ENCODE measurements around the gene RTKN2.

The RTKN2 gene

GRCh38 chr10:62225362-62225761 lies 43.3 kb downstream of the RTKN2 start:
- Histone ChIP-seq H2BK12ac (ENCODE audit: low read length in 2 of 2) (no peak overlapping the region), H4K8ac (ENCODE audit: low read length) (no peak overlapping the region), H3K4ac (ENCODE audit: low read depth in 1 of 2, low read length in 2 of 2) (peak overlapping the region in 1 of 2 experiments; percentile 73), H3K27ac (ENCODE audit: low read length, poor library complexity, severe bottlenecking) (peak overlapping the region; percentile 87), H3K36me3 (ENCODE audit: control insufficient read depth in 1 of 2, insufficient read depth in 2 of 2, low read depth in 1 of 2, low read length in 2 of 2) (no peaks in the 10 kb centered on the region), H3K23ac (ENCODE audit: low read length in 2 of 2) (no peak overlapping the region), H3K27me3 (ENCODE audit: control insufficient read depth in 1 of 2, insufficient read depth in 1 of 2, low read length in 2 of 2) (no peaks in the 10 kb centered on the region), H3K4me1 (ENCODE audit: control insufficient read depth, insufficient read depth, low read depth, low read length) (no peaks in the 10 kb centered on the region), H4K91ac (ENCODE audit: low read length) (no peak overlapping the region), H2BK5ac (ENCODE audit: low read depth, low read length, poor library complexity, severe bottlenecking) (peak overlapping the region; percentile 25), H2BK120ac (ENCODE audit: low read depth, low read length) (no peak overlapping the region), H3K9ac (ENCODE audit: low read length) (no peak overlapping the region), H3K79me1 (replicated peaks; ENCODE audit: low read length, poor library complexity, severe bottlenecking) (peaks cover 1% of the 10 kb centered on the region), H3K18ac (ENCODE audit: low read depth in 1 of 2, low read length in 2 of 2) (no peak overlapping the region), H2AK5ac (ENCODE audit: low read length, severe bottlenecking) (peak overlapping the region; percentile 83), H2AFZ (ENCODE audit: low read depth, low read length) (no peak overlapping the region), H3K14ac (ENCODE audit: low read length in 2 of 2) (no peak overlapping the region), H3K4me3 (ENCODE audit: insufficient read depth in 1 of 2, low read depth in 1 of 2, low read length in 2 of 2) (no peak overlapping the region), H2BK15ac (ENCODE audit: low read depth, poor library complexity, severe bottlenecking) (no peak overlapping the region), H3K9me3 (ENCODE audit: control insufficient read depth, low read length) (no peaks in the 10 kb centered on the region), H3K4me2 (ENCODE audit: low read length, poor library complexity, severe bottlenecking) (no peak overlapping the region)
- DNase-seq = no peak
- no CpG with 5 or more reads among the region's 3 CpGs for WGBS

DNA sequence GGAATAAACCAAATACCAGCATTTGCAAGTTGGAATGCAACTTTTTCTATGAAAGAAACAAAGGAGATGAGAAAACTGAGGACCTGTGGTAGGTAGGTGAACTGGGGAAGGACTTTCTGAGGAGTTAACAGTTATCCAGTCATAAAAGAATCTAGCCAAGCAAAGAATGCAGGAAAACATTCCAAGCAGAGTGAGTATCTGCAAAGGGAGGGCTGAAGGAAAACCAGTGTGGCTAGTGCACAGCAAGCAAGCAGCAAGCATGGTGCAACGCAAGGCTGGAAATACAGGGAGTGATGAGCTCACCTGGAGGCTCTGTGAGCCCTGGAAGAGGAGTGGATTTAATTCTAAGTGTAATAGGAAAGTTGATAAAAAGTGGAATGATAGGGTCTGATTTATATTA lies 44.0 kb downstream of the RTKN2 start:
- no peak overlapping the region for H3K14ac ChIP-seq (ENCODE audit: low read length in 2 of 2)
- H3K36me3 ChIP-seq (ENCODE audit: control insufficient read depth in 1 of 2, insufficient read depth in 2 of 2, low read depth in 1 of 2, low read length in 2 of 2) = no peaks in the 10 kb centered on the region
- no peaks in the 10 kb centered on the region for H3K9me3 ChIP-seq (ENCODE audit: control insufficient read depth, low read length)
- H2AFZ ChIP-seq (ENCODE audit: low read depth, low read length) = no peak overlapping the region
- H3K4ac ChIP-seq (ENCODE audit: low read depth in 1 of 2, low read length in 2 of 2) = no peak overlapping the region
- H4K91ac ChIP-seq (ENCODE audit: low read length) = no peak overlapping the region
- 62% methylated on average over 1 of the region's 1 CpG for WGBS
- H3K4me3 ChIP-seq (ENCODE audit: insufficient read depth in 1 of 2, low read depth in 1 of 2, low read length in 2 of 2) = no peak overlapping the region
- no peak overlapping the region for H3K9ac ChIP-seq (ENCODE audit: low read length)
- no peak overlapping the region for H2BK5ac ChIP-seq (ENCODE audit: low read depth, low read length, poor library complexity, severe bottlenecking)
- H3K27me3 ChIP-seq (ENCODE audit: control insufficient read depth in 1 of 2, insufficient read depth in 1 of 2, low read length in 2 of 2) = no peaks in the 10 kb centered on the region
- H3K27ac ChIP-seq (ENCODE audit: low read length, poor library complexity, severe bottlenecking) = peak overlapping the region; percentile 88
- no peak overlapping the region for H3K23ac ChIP-seq (ENCODE audit: low read length in 2 of 2)
- no peak overlapping the region for H3K4me2 ChIP-seq (ENCODE audit: low read length, poor library complexity, severe bottlenecking)
- H3K18ac ChIP-seq (ENCODE audit: low read depth in 1 of 2, low read length in 2 of 2) = no peak overlapping the region
- DNase-seq = peak; percentile 46
- no peak overlapping the region for H2BK12ac ChIP-seq (ENCODE audit: low read length in 2 of 2)
- H3K4me1 ChIP-seq (ENCODE audit: control insufficient read depth, insufficient read depth, low read depth, low read length) = no peaks in the 10 kb centered on the region
- H3K79me1 ChIP-seq (replicated peaks; ENCODE audit: low read length, poor library complexity, severe bottlenecking) = peaks cover 1% of the 10 kb centered on the region
- no peak overlapping the region for H2AK5ac ChIP-seq (ENCODE audit: low read length, severe bottlenecking)
- no peak overlapping the region for H4K8ac ChIP-seq (ENCODE audit: low read length)
- H2BK15ac ChIP-seq (ENCODE audit: low read depth, poor library complexity, severe bottlenecking) = no peak overlapping the region
- no peak overlapping the region for H2BK120ac ChIP-seq (ENCODE audit: low read depth, low read length)

DNA sequence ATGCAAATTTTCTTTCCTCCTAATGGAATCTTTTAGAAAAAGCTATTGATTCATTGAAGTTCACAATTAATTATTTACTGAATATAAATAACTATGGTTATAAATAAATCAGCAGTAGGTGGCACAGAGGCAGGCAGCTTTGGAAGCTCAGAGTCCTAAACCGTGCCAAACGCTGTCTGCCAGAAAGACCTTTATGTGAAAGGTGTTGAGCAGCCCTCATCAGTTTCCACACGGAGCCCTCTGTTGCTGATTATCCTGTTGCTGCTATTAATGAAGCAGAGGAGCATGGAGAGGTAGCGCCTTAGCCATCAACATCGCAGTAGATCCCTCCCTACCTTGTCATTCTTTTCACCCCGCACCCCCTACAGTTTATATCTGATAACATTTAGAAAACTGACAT lies 51.0 kb downstream of the RTKN2 start:
- no peak overlapping the region for H3K4ac ChIP-seq (ENCODE audit: low read depth in 1 of 2, low read length in 2 of 2)
- H2AFZ ChIP-seq (ENCODE audit: low read depth, low read length) = no peak overlapping the region
- H3K4me1 ChIP-seq (ENCODE audit: control insufficient read depth, insufficient read depth, low read depth, low read length) = no peaks in the 10 kb centered on the region
- no peak overlapping the region for H4K91ac ChIP-seq (ENCODE audit: low read length)
- no peak overlapping the region for H3K27ac ChIP-seq (ENCODE audit: low read length, poor library complexity, severe bottlenecking)
- H3K36me3 ChIP-seq (ENCODE audit: control insufficient read depth in 1 of 2, insufficient read depth in 2 of 2, low read depth in 1 of 2, low read length in 2 of 2) = no peaks in the 10 kb centered on the region
- H2BK12ac ChIP-seq (ENCODE audit: low read length in 2 of 2) = no peak overlapping the region
- no peak overlapping the region for H3K18ac ChIP-seq (ENCODE audit: low read depth in 1 of 2, low read length in 2 of 2)
- peak overlapping the region; percentile 12 for H4K8ac ChIP-seq (ENCODE audit: low read length)
- no peaks in the 10 kb centered on the region for H3K9me3 ChIP-seq (ENCODE audit: control insufficient read depth, low read length)
- H2BK5ac ChIP-seq (ENCODE audit: low read depth, low read length, poor library complexity, severe bottlenecking) = no peak overlapping the region
- no peak for DNase-seq
- no peak overlapping the region for H2BK120ac ChIP-seq (ENCODE audit: low read depth, low read length)
- H3K79me1 ChIP-seq (replicated peaks; ENCODE audit: low read length, poor library complexity, severe bottlenecking) = peaks cover 3% of the 10 kb centered on the region
- H3K9ac ChIP-seq (ENCODE audit: low read length) = no peak overlapping the region
- no peak overlapping the region for H3K14ac ChIP-seq (ENCODE audit: low read length in 2 of 2)
- no peaks in the 10 kb centered on the region for H3K27me3 ChIP-seq (ENCODE audit: control insufficient read depth in 1 of 2, insufficient read depth in 1 of 2, low read length in 2 of 2)
- H3K23ac ChIP-seq (ENCODE audit: low read length in 2 of 2) = no peak overlapping the region
- no peak overlapping the region for H3K4me3 ChIP-seq (ENCODE audit: insufficient read depth in 1 of 2, low read depth in 1 of 2, low read length in 2 of 2)
- 94% methylated on average over 2 of the region's 6 CpGs for WGBS
- H2BK15ac ChIP-seq (ENCODE audit: low read depth, poor library complexity, severe bottlenecking) = no peak overlapping the region
- no peak overlapping the region for H3K4me2 ChIP-seq (ENCODE audit: low read length, poor library complexity, severe bottlenecking)
- no peak overlapping the region for H2AK5ac ChIP-seq (ENCODE audit: low read length, severe bottlenecking)

- H2BK120ac ChIP-seq (ENCODE audit: low read depth, low read length) = no peak overlapping the region
- no CpG with 5 or more reads among the region's 3 CpGs for WGBS
- H3K4me3 ChIP-seq (ENCODE audit: insufficient read depth in 1 of 2, low read depth in 1 of 2, low read length in 2 of 2) = no peak overlapping the region
These were observed 54.2 kb downstream of the RTKN2 start for GRCh38 chr10:62214364-62214874.

More at GRCh38 chr10:62214364-62214874, 54.2 kb downstream of the RTKN2 start:
- H4K8ac ChIP-seq (ENCODE audit: low read length) = no peak overlapping the region
- H3K9ac ChIP-seq (ENCODE audit: low read length) = no peak overlapping the region
- H3K23ac ChIP-seq (ENCODE audit: low read length in 2 of 2) = no peak overlapping the region
- no peaks in the 10 kb centered on the region for H3K36me3 ChIP-seq (ENCODE audit: control insufficient read depth in 1 of 2, insufficient read depth in 2 of 2, low read depth in 1 of 2, low read length in 2 of 2)
- H3K9me3 ChIP-seq (ENCODE audit: control insufficient read depth, low read length) = no peaks in the 10 kb centered on the region
- no peak overlapping the region for H3K18ac ChIP-seq (ENCODE audit: low read depth in 1 of 2, low read length in 2 of 2)
- no peak overlapping the region for H3K4me2 ChIP-seq (ENCODE audit: low read length, poor library complexity, severe bottlenecking)
- H2BK5ac ChIP-seq (ENCODE audit: low read depth, low read length, poor library complexity, severe bottlenecking) = no peak overlapping the region
- no peak overlapping the region for H2BK15ac ChIP-seq (ENCODE audit: low read depth, poor library complexity, severe bottlenecking)
- peaks cover 3% of the 10 kb centered on the region for H3K79me1 ChIP-seq (replicated peaks; ENCODE audit: low read length, poor library complexity, severe bottlenecking)
- H3K14ac ChIP-seq (ENCODE audit: low read length in 2 of 2) = no peak overlapping the region
- no peak overlapping the region for H4K91ac ChIP-seq (ENCODE audit: low read length)
- no peak overlapping the region for H3K4ac ChIP-seq (ENCODE audit: low read depth in 1 of 2, low read length in 2 of 2)
- H2AFZ ChIP-seq (ENCODE audit: low read depth, low read length) = no peak overlapping the region
- no peak overlapping the region for H2BK12ac ChIP-seq (ENCODE audit: low read length in 2 of 2)
- no peaks in the 10 kb centered on the region for H3K4me1 ChIP-seq (ENCODE audit: control insufficient read depth, insufficient read depth, low read depth, low read length)
- H3K27ac ChIP-seq (ENCODE audit: low read length, poor library complexity, severe bottlenecking) = no peak overlapping the region
- H3K27me3 ChIP-seq (ENCODE audit: control insufficient read depth in 1 of 2, insufficient read depth in 1 of 2, low read length in 2 of 2) = no peaks in the 10 kb centered on the region
- no peak overlapping the region for H2AK5ac ChIP-seq (ENCODE audit: low read length, severe bottlenecking)
- no peak for DNase-seq
